Left ventricle myocardium inferior (tissue), 1 donor: ENCODE data around the gene ASTN2. TPM values are rescaled to one million over a fixed set of nuclear protein-coding genes. Genes with fewer than 3 reads are reported as not detected.

ENCODE experiments used
- DNase-seq: peaks from one replicate; pipeline ENCODE4 v3.0.0-alpha.2; 2020
- H3K27ac ChIP-seq: fragments of 200-600 bp; replicated peaks from 2 replicates; pipeline ENCODE4 v1.8.0; 2021
- H3K27me3 ChIP-seq: fragments of 200-600 bp; 2 replicates; pipeline ENCODE4 v1.8.0; 2021; ENCODE audit warnings: low read depth
- H3K36me3 ChIP-seq: fragments of 200-600 bp; 2 replicates; pipeline ENCODE4 v1.8.0; 2021
- H3K4me1 ChIP-seq: fragments of 200-600 bp; 2 replicates; pipeline ENCODE4 v1.8.0; 2021
- H3K4me3 ChIP-seq: fragments of 200-600 bp; 2 replicates; pipeline ENCODE4 v1.8.0; 2021; ENCODE audit warnings: mild to moderate bottlenecking, moderate library complexity
- H3K9me3 ChIP-seq: fragments of 200-600 bp; replicated peaks from 2 replicates; pipeline ENCODE4 v1.8.0; 2021
- CTCF ChIP-seq: fragments of 200-600 bp; IDR thresholded peaks from 2 replicates; pipeline ENCODE4 v1.8.0; 2021; ENCODE audit warnings: antibody characterized with exemption, mild to moderate bottlenecking, borderline replicate concordance
- intact Hi-C: fragments of 100-400 bp; cut with micrococcal nuclease; formaldehyde crosslinking; loops from one replicate; pipeline ENCODE4 v1.11.0; 2022
- total RNA-seq: library from RNA; stranded (reverse); fragmentation: NEBNext Ultra II Directional; extraction: Animal tissue kit (Norgen Biotek cat#: 25700); gene quantifications from one replicate; pipeline ENCODE4 v1.2.1, GENCODE V29; 2021
- donor health status: DM: no; HTN: yes; CAD: no; lungs with severe emphysema.

Gene ASTN2
- total RNA-seq, 1 donor from 2014 or later: 6.1 TPM

- Histone ChIP-seq H3K4me3 (no peak overlapping the region), H3K36me3 (no peaks in the 10 kb centered on the region), H3K9me3 (no peaks in the 10 kb centered on the region), H3K27me3 (peaks cover 10% of the 10 kb centered on the region), H3K4me1 (no peaks in the 10 kb centered on the region), H3K27ac (no peak overlapping the region)
- DNase-seq: no peak
- no peak for TF ChIP-seq CTCF
- intact Hi-C loops: no loop called here
Observed at GRCh38 chr9:117164512-117164911, 250.3 kb downstream of the ASTN2 start.

GRCh38 chr9:117160254-117160653, 254.6 kb downstream of the ASTN2 start:
- Histone ChIP-seq H3K27me3 (peaks cover 4% of the 10 kb centered on the region), H3K36me3 (no peaks in the 10 kb centered on the region), H3K4me1 (no peaks in the 10 kb centered on the region), H3K4me3 (no peak overlapping the region), H3K9me3 (no peaks in the 10 kb centered on the region), H3K27ac (no peak overlapping the region)
- TF ChIP-seq CTCF: peak; percentile 33
- intact Hi-C loops: no loop called here
- no peak for DNase-seq

- intact Hi-C loops: no loop called here
- no peak for DNase-seq
- TF ChIP-seq CTCF: no peak
- H3K27me3 ChIP-seq: no peaks in the 10 kb centered on the region
- no peak overlapping the region for H3K27ac ChIP-seq
- no peaks in the 10 kb centered on the region for H3K9me3 ChIP-seq
- H3K4me3 ChIP-seq: no peak overlapping the region
- H3K4me1 ChIP-seq: no peaks in the 10 kb centered on the region
- H3K36me3 ChIP-seq: no peaks in the 10 kb centered on the region
Observed at GRCh38 chr9:117156771-117157535, 257.9 kb downstream of the ASTN2 start.

- Histone ChIP-seq H3K4me1 (no peaks in the 10 kb centered on the region), H3K36me3 (no peaks in the 10 kb centered on the region), H3K27ac (no peak overlapping the region), H3K9me3 (no peaks in the 10 kb centered on the region), H3K4me3 (no peak overlapping the region), H3K27me3 (no peaks in the 10 kb centered on the region)
- TF ChIP-seq CTCF: no peak
- DNase-seq: no peak
- intact Hi-C loops: no loop called here
Observed at GRCh38 chr9:117156144-117156688, 258.6 kb downstream of the ASTN2 start.

GRCh38 chr9:117153021-117153420, 261.8 kb downstream of the ASTN2 start:
- no peak overlapping the region for H3K4me3 ChIP-seq
- no peaks in the 10 kb centered on the region for H3K4me1 ChIP-seq
- intact Hi-C loops: no loop called here
- no peaks in the 10 kb centered on the region for H3K27me3 ChIP-seq
- TF ChIP-seq CTCF: no peak
- H3K9me3 ChIP-seq: no peaks in the 10 kb centered on the region
- no peak overlapping the region for H3K27ac ChIP-seq
- H3K36me3 ChIP-seq: no peaks in the 10 kb centered on the region
- DNase-seq: no peak
